ENCODE results near the gene AIG1.
"Not testable (repeated sequence)": the region's sequence is repeated elsewhere in the genome, so short reads cannot be mapped to it uniquely, and the experiment has no call there.

Gene AIG1

DNA sequence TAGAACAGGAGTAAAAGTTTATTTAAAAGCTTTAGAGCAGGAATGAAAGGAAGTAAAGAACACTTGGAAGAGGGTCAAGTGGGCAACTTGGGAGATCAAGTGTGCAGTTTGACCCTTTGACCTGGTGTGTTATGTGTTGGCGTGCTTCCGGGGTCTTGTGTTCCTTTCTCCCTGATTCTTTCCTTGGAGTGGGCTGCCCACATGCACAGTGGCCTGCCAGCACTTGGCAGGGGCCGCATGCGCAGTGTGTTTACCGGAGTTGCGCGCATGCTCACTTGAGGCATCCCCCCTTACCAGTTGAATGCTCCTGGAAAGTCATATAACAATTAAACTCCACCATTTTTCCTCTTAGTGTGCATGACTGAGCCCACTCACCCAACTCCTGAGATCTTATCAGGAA is 229.5 kb downstream of the AIG1 start:
- no peak for DNase-seq

DNA sequence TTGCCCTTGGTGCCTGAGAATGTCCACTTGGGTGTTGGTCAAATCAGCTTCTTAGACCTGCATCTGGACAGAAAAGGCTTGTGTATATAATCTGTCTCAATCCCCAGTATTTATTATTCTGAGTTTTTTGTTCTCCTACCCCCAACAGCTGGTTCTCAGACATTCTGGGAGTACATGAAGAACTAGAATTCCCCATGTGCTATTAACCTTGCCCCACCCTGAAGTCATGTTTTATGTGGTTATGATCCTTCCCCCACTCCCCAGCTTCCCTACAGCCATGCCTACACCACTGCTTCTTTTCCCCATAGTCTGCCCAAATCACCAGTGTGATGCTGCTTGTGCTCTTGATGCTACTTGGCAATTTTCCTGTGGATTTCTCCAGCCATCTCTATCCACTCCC is 232.8 kb downstream of the AIG1 start:
- no peak for DNase-seq

GRCh38 chr6:143294265-143294860 is 233.7 kb downstream of the AIG1 start:
- no peak for DNase-seq

DNA sequence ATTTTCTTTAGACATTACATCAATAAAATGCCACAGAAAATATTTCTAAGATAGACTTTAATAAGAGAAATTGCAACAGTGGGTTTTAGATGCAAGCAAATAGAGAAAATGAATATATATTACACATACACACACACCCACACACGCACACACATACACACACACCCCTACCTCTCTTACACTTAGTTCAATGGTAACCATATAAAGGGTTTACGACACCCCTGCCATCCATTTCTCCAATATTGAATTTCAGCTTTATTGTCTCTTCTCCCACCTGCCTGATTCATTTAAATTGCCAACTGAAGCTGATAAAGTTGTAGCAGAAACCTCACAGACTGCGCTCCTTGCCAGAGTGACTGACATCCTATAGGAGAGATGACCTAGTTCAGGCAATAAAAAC is 235.2 kb downstream of the AIG1 start:
- DNase-seq = no peak

- DNase-seq = no peak
These were observed 237.4 kb downstream of the AIG1 start for GRCh38 chr6:143298071-143298470.

GRCh38 chr6:143299253-143300166 is 238.8 kb downstream of the AIG1 start:
- DNase-seq = peak; percentile 4

- DNase-seq = no peak
These were observed 240.5 kb downstream of the AIG1 start for GRCh38 chr6:143301188-143301587.

DNA sequence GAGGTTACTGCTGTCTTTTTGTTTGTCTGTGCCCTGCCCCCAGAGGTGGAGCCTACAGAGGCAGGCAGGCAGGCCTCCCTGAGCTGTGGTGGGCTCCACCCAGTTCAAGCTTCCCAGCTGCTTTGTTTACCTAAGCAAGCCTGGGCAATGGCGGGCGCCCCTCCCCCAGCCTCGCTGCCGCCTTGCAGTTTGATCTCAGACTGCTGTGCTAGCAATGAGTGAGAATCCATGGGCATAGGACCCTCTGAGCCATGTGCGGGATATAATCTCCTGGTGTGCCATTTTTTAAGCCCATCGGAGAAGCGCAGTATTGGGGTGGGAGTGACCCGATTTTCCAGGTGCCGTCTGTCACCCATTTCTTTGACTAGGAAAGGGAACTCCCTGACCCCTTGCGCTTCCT is 247.1 kb downstream of the AIG1 start:
- not testable (repeated sequence) for DNase-seq

- DNase-seq = no peak
These were observed 252.5 kb downstream of the AIG1 start for GRCh38 chr6:143313163-143313562.

DNA sequence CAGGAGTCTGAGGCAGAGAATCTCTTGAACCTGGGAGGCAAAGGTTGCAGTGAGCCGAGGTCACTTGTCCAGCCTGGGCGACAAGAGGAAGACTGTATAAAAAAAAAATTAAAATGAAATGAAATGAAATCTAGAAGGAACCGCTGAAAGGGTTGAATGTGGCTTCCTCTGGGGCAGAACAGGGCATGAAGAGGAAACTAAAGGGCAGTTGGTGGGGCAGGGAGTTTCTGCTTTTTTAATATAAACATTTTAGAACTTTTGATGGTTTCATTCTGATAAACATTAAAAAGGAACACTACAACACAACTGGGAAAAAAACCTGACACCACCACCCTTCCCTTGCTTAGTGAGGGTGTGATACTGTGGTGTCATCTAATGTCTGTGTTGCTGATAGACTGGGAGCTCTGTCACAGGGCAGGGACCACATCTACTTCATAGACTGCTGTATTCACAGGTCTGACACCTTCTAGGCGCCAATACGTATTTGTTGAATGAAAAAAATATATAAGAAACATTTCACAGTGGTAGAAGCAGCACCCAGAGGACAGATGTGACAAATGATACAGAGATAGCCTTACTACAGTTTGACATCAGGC is 260.9 kb downstream of the AIG1 start:
- DNase-seq = no peak

- no peak for DNase-seq
These were observed 261.7 kb downstream of the AIG1 start for GRCh38 chr6:143322386-143322785.

GRCh38 chr6:143323729-143324470 is 263.2 kb downstream of the AIG1 start:
- no peak for DNase-seq

DNA sequence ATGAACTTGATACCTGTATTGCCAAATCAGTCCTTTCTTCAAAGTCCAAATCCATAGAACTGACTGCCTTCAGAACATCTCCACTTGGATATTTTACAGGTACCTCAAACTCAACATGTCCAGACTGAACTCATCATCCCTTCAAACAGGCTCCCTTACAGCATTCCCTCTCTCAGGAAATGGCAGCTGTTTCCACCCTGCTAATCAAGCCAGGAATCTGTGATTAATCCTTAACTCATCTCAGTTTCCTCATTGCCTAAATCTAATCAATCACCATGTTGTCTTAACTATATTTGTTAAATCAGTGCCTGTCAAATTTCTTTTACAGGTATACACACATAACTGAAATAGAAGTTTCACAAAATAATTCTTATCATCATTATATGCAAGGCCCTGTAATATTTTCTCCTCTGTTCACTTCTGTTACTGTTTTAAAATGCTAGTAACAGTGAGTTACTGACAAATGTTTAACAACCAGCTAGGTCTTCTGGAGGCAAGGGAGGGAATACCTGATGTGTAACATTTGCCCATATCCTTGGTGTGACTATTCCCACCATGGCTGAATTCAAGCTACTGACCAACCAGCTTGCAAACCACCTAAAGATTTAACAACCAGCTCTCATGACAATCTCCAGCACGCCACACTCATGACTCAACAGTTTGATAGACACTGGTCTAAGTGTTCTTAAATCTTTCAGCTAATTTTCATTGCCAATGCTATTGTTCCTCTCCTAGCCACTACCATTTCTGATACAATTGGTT is 264.9 kb downstream of the AIG1 start:
- no peak for DNase-seq

DNA sequence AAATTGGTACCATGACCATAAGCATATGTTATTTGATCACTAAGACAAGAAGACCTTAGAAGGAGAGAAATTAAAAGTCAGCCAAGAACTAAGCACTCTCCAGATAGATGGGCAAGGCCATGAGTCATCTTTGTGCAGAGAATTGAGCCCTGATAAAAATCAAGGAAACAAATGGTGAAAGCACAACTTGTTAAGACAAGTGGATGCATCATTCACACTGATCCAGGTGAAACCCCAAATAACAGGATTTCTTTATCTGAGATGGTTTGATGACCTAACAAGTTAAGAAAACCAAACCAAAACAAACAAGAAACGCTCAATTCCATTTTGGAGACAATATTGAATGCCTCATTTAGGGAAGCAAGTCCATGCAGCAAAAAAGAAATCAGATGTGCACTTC is 268.2 kb downstream of the AIG1 start:
- DNase-seq = no peak

- DNase-seq = no peak
These were observed 268.6 kb downstream of the AIG1 start for GRCh38 chr6:143329323-143329722.

DNA sequence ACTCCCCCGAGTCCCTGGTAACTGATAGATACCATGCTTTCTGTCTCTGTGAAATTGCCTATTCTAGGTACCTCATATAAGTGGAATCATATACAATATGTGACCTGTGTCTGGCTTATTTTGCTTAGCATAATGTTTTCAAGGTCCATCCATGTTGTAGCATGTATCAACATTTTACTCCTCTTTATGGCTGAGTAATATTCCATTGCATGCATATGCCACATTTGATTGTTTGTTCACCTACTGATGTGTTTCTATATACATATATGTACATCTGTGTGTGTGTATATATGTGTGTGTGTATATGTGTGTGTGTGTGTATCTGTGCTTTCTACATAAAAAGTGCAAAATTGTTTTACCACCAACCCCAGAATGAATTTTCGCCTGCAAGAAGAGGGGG is 270.7 kb downstream of the AIG1 start:
- no peak for DNase-seq

DNA sequence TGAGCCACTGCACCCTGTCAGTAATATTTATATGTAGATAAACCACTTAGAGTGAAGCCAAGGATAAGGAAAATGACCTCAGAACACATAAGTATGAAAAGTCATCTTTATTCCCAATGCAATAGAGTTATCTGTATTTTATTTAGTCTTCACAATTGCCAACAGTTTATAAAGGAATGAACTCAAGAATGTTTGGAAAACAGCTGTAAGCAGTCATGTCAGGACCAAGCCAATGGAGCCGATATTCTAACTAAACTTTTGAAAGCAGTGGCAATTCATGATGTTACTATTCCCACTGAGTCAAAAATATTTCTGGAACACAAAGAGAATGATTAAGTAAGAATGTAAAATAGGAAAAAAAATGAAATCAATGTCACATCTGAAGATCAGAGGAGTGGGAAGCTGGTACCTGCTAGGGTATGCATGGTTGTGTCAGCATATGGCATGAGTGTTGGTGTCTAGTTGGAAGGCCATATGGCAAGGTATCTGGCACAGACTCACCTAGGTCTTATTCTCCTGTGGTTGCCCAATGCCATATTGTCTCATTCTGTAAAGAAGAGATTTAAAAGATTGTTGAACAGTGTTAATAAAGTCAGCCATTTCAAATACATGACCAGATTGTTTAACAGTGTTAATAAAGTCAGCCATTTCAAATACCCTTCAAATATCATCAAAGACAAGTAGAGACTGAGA is 271.6 kb downstream of the AIG1 start:
- no peak for DNase-seq

GRCh38 chr6:143333081-143333480 is 272.4 kb downstream of the AIG1 start:
- DNase-seq = no peak

- no peak for DNase-seq
These were observed 273.2 kb downstream of the AIG1 start for GRCh38 chr6:143333749-143334520.

DNA sequence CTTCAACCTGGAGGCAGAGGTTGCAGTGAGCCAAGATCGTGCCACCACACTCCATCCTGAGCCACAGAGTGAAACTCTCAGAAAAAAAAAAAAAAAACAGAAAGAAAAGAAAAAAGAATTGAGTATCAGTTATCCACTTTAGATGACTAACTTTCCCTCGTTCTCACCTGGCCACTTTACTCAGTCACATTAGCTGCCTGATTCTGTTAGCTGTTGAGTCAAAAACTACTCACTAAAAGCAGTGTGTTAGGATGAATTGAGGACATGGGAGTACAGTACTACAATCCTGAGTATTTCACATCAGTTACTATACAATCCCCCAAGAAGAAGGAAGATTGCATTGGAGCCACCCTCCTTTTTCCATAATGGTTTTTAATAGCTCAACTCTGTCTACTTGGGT is 275.2 kb downstream of the AIG1 start:
- DNase-seq = no peak

Data from NCI-H82 (cell line).